Islet precursor cell (in vitro differentiated cells): ENCODE data around the gene SNX24.
"Not testable (repeated sequence)": the region's sequence is repeated elsewhere in the genome, so short reads cannot be mapped to it uniquely, and the experiment has no call there.

ENCODE experiments used
- DNase-seq: peaks from one replicate; pipeline ENCODE4 v3.0.0-alpha.2; 2018

The SNX24 gene

GRCh38 chr5:122971333-122971732, 125.9 kb downstream of the SNX24 start:
- no peak for DNase-seq

- DNase-seq = no peak
Measured at GRCh38 chr5:122972877-122973276, 127.5 kb downstream of the SNX24 start.

- not testable (repeated sequence) for DNase-seq
Measured at GRCh38 chr5:122973759-122974158, 128.3 kb downstream of the SNX24 start.

DNA sequence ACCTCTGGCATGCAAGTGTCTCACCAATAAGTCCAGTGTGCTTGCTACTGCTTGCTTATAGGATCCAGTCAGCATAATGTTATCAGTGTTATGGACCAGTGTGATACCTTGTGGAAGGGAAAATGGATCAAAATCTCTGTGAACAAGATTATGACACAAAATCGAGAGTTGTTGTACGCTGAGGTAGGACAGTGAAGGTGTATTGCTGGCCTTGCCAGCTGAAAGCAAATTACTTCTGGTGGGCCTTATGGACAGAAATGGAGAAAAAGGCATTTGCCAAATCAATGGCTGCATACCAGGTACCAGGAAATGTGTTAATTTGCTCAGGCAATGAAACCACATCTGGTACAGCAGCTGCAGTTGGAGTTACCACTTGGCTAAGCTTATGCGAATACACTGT, 128.8 kb downstream of the SNX24 start:
- DNase-seq = not testable (repeated sequence)

GRCh38 chr5:122977319-122977718, 131.9 kb downstream of the SNX24 start:
- DNase-seq = no peak

- no peak for DNase-seq
Measured at GRCh38 chr5:122978068-122978467, 132.7 kb downstream of the SNX24 start.

GRCh38 chr5:122978644-122979297, 133.4 kb downstream of the SNX24 start:
- DNase-seq = no peak

GRCh38 chr5:122981846-122982245, 136.4 kb downstream of the SNX24 start:
- DNase-seq = no peak

DNA sequence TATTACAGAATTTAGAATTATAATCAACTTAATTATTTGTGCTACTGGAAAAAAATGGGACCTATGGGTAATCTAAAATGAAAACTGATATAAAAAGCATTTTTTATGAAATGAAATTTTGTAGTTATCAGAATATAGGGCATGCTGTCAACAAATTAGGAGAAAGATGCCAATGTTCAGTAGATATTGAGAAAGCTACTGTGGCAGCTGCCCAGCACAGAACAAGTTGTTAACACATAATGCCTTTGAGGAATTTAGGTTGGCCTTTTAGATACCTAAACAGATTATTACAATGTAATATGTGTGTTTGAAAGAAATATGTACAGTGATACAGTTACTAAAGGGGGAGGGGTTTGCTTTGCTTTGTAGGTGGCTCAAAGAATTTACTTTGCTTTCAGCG, 137.0 kb downstream of the SNX24 start:
- no peak for DNase-seq

- DNase-seq = no peak
Measured at GRCh38 chr5:122984425-122984824, 139.0 kb downstream of the SNX24 start.

DNA sequence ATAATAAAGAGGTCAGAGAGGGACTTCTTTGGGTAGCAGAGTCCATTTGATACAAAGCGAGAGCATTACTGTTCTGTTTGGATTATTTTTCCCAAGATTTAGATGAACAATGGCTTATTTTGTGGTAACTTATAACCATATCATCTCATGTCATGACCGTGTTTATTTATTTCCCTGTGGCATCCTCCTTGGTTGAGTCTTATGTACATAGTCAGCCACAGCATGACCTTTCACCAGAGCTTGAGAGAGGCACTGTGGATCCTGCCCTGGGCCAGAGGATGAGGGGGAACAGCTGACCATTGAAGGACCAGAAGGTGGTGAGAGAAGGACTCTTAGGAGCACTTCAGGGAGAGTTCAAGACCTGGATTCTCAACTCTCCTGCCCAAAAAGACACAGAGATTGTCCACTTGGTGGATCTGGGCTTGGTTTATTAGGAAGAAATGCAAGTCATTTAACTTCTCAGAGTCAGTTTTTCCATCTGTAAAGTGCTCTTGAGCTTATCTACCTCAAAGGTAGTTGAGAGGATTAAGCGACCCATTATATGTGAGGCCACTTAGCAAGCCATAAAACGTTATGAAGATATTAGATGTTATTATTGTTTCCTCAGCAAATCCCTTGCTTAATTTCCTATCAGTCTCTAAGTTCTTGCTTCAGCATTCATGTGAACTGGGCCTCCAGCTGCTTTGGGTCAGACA, 139.7 kb downstream of the SNX24 start:
- no peak for DNase-seq

DNA sequence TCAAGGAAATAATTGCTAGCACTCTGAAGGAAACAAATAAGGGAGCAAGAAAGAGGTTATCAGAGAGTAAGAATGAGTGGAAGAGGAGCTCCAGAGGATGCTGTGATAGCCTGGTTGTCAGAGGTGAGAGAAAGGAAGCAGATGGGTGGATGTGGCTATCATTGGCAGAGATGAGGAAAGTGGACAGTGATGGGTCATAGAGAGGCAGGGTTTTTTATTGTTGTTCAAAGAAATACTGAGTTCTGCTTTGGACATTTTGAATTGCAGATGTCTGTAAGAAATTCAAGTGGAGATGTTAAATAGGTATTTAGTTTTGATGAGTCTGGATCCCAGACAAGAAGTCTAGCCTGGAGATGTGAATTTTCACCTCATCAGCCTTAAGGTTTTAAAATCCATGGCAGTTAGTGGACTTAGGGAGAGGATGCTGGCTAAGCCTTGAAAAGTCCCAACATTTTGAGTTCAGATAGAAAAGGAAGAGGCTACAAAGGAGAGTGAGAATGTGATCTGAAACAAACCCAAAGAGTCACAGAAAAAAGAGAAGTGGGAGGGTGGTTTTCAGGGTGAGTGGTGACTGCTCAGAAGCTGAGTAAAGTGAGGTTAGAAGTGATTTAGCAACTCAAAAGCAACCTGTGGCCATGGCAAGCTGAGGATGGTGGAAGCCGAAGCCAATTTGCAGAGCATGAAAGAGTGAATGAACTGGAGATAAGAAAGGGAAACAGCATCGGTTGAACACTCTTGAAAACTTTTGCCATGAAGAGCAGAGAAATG, 140.7 kb downstream of the SNX24 start:
- no peak for DNase-seq

GRCh38 chr5:122996091-122996490, 150.7 kb downstream of the SNX24 start:
- no peak for DNase-seq

DNA sequence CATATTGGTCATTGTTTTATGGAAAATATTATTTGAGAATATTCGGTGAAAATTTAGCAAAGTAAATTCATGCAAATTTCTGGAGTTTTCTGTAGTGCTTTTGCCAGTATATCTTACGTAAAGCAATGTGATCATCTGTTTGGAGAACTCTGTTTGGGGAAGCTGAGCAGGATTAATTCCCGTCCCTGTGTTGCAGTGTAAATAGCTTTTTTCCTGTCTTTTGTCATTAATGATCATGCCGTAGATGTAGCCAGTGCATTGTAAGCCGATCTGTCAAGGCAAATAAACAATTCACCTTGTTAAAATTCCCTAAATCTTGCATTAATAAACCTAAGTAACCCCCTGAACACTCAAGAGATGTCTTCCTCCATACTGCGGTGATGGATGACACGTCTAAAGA, 151.9 kb downstream of the SNX24 start:
- no peak for DNase-seq

DNA sequence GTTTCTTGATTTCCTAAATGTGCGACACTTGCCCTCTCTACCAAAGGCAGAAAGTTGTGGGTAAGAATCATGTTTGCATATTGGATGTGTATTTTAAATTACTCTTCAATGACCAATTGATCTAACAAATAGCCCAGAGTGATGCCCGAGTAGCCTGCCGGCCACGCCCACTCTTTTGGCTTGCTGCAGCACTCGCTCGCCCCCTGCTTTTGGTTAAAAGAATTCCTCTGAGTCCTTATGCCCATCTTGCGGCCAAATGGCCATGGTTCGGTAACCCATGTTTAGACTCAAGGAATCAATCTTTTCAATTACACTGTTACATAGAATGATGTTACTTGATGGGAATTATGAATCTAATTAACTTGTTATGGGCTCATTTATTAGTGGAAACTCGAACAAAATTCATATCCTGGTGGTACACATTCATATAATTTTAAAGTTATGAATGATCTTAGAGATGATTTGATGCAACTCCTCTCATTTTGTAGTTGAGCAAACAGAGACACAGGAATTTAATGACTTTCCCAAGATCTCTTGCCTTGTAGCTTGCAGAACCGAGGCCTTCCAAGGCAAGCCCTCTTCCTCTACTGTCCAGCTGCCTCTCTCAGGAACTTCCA, 154.6 kb downstream of the SNX24 start:
- DNase-seq = peak; percentile 81

DNA sequence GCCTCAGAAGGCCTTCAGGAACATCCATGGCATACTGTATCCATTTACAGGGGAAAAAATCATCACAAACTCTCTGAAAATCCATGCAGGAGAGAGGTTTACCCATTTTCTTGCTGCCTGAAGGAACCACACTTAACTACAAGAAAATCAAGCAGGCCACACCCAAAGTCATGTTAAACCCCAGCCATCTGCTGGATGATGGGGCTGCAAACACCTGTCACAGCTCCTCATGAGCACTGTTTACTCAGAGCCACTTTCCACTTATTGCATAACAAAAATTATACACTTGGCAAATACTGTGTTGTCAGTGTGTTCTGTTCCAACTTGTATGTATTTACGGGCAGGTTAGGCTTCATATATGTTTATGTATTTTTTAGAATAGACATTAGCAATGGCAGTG, 155.3 kb downstream of the SNX24 start:
- no peak for DNase-seq

- DNase-seq = no peak
Measured at GRCh38 chr5:123001808-123002207, 156.4 kb downstream of the SNX24 start.

GRCh38 chr5:123007182-123007581, 161.8 kb downstream of the SNX24 start:
- DNase-seq = no peak

GRCh38 chr5:123007754-123008153, 162.3 kb downstream of the SNX24 start:
- DNase-seq = no peak

DNA sequence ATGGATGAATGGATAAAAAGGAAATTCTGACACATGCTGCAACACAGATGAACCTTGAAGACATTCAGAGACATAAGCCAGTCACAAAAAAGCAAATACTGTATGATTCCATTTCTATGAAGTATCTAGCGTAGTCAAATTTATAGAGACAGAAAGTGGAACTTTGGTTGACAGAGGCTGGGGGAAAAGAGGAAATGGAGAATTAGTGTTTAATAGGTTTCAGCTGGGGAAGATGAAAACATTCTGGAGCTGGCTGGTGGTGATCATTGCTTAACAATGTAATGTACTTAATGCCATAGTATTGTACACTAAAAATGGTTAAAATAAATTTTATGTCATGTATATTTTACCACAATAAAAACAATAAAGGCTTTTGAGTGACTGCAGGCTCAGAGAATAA, 166.9 kb downstream of the SNX24 start:
- no peak for DNase-seq

- DNase-seq = no peak
Measured at GRCh38 chr5:123014689-123015088, 169.3 kb downstream of the SNX24 start.

- DNase-seq = no peak
Measured at GRCh38 chr5:123028222-123028621, 182.8 kb downstream of the SNX24 start.

- no peak for DNase-seq
Measured at GRCh38 chr5:123033157-123033671, 187.8 kb downstream of the SNX24 start.
